BJ (cell line): ENCODE results near the gene LPAR3. TPM values are rescaled to one million over a fixed set of nuclear protein-coding genes. Genes with fewer than 3 reads are reported as not detected.

ENCODE experiments used
- CTCF ChIA-PET: fragments of 350-600 bp; formaldehyde crosslinking; extraction: SDS; loops from one replicate; lab custom pipeline; 2021; ENCODE audit warnings: antibody characterized with exemption, inconsistent platforms; lab: Yijun Ruan, JAX
- POLR2A ChIA-PET: fragments of 300-600 bp; sonication (Branson Sonifier 250); formaldehyde crosslinking; extraction: SDS; loops from one replicate; lab custom pipeline; 2021; ENCODE audit warnings: antibody characterized with exemption; lab: Charles Lee
- DNase-seq: peaks from one replicate; pipeline ENCODE4 v3.0.0-alpha.2; 2011; ENCODE audit warnings: low read depth
- H3K27me3 ChIP-seq: 2 replicates; pipeline ENCODE4 v1.6.0; 2011; ENCODE audit warnings: low read length; ENCODE audit not compliant: control insufficient read depth, insufficient read depth
- H3K36me3 ChIP-seq: 2 replicates; pipeline ENCODE4 v1.5.1; 2011; ENCODE audit warnings: low read length; ENCODE audit not compliant: control insufficient read depth, insufficient read depth
- H3K4me3 ChIP-seq: 2 replicates; pipeline ENCODE4 v1.5.1; 2011; ENCODE audit warnings: low read depth, mild to moderate bottlenecking, control low read depth, low read length
- CTCF ChIP-seq: IDR thresholded peaks from 2 replicates; pipeline ENCODE4 v1.5.1; 2011; ENCODE audit warnings: low read depth, mild to moderate bottlenecking, control low read depth, inconsistent platforms, low read length, moderate library complexity; ENCODE audit not compliant: insufficient read depth
- polyA plus RNA-seq: library from polyadenylated mRNA; depleted of rRNA; stranded (reverse); fragments of >200 nt; gene quantifications from 2 replicates; pipeline ENCODE4 v1.2.3, GENCODE V29; 2011

LPAR3 gene
- polyA plus RNA-seq, 1 experiment: 0.05 TPM

GRCh38 chr1:84774669-84775534, 118.1 kb downstream of the LPAR3 start:
- no peak for DNase-seq
- no peak for TF ChIP-seq CTCF
- ChIA-PET CTCF (interaction anchor here (0.6 to 4.1 kb wide), 4 partner anchors 145 to 332 kb away, joined by 3 to 23 read pairs (median 4); no protein-coding TSS in a partner anchor), POLR2A (no interaction called here)
- H3K27me3 ChIP-seq: no peaks in the 10 kb centered on the region; the same call in 1 of the 2 replicates
- H3K4me3 ChIP-seq: no peak overlapping the region
- no peaks in the 10 kb centered on the region for H3K36me3 ChIP-seq

GRCh38 chr1:84773933-84774497, 119.0 kb downstream of the LPAR3 start:
- DNase-seq: no peak
- POLR2A ChIA-PET: no interaction called here
- Histone ChIP-seq H3K27me3 (no peaks in the 10 kb centered on the region; the same call in 1 of the 2 replicates), H3K4me3 (no peak overlapping the region), H3K36me3 (no peaks in the 10 kb centered on the region)
- TF ChIP-seq CTCF: no peak
- CTCF ChIA-PET: interaction anchor here (0.5 to 4.1 kb wide), 4 partner anchors 8 to 332 kb away, joined by 3 to 23 read pairs (median 8); no protein-coding TSS in a partner anchor

GRCh38 chr1:84773195-84773594, 119.8 kb downstream of the LPAR3 start:
- no peak for DNase-seq
- H3K27me3 ChIP-seq: no peaks in the 10 kb centered on the region; the same call in 1 of the 2 replicates
- ChIA-PET POLR2A (no interaction called here), CTCF (interaction anchor here (0.7 to 4.1 kb wide), 12 partner anchors 9 to 851 kb away, joined by 3 to 66 read pairs (median 9); no protein-coding TSS in a partner anchor)
- no peak overlapping the region for H3K4me3 ChIP-seq
- TF ChIP-seq CTCF: no peak
- H3K36me3 ChIP-seq: no peaks in the 10 kb centered on the region

- ChIA-PET CTCF (interaction anchor here (0.7 to 4.1 kb wide), 31 partner anchors 10 to 865 kb away, joined by 3 to 66 read pairs (median 4); partner anchors contain the start of gene PRKACB), POLR2A (no interaction called here)
- H3K27me3 ChIP-seq: no peaks in the 10 kb centered on the region; the same call in 1 of the 2 replicates
- no peak overlapping the region for H3K4me3 ChIP-seq
- peak; percentile 93 for TF ChIP-seq CTCF
- H3K36me3 ChIP-seq: no peaks in the 10 kb centered on the region
- DNase-seq: peak; percentile 18
Measured at GRCh38 chr1:84772428-84772943, 120.5 kb downstream of the LPAR3 start.

GRCh38 chr1:84771895-84772294, 121.1 kb downstream of the LPAR3 start:
- POLR2A ChIA-PET: no interaction called here
- peak; percentile 5; the same call in 1 of the 2 replicates for TF ChIP-seq CTCF

More at GRCh38 chr1:84771895-84772294, 121.1 kb downstream of the LPAR3 start:
- H3K27me3 ChIP-seq: no peaks in the 10 kb centered on the region; the same call in 1 of the 2 replicates
- H3K4me3 ChIP-seq: no peak overlapping the region
- CTCF ChIA-PET: interaction anchor here (0.7 to 4.1 kb wide), 30 partner anchors 10 to 865 kb away, joined by 3 to 66 read pairs (median 4); partner anchors contain the start of gene PRKACB
- no peaks in the 10 kb centered on the region for H3K36me3 ChIP-seq
- no peak for DNase-seq
